Right cardiac atrium (tissue), 5 donors: ENCODE data around the gene GPD1L. TPM values are rescaled to one million over a fixed set of nuclear protein-coding genes. Genes with fewer than 3 reads are reported as not detected.
"Not testable (repeated sequence)": the region's sequence is repeated elsewhere in the genome, so short reads cannot be mapped to it uniquely, and the experiment has no call there.

Source experiments
- ATAC-seq, 2 donors: fragments of 200-7000 bp; cut with Tn5 transposase; one replicate each; pipeline versions ENCODE4 v1.8.0 to v1.9.1; 2020; ENCODE audit warnings: moderate library complexity in 2 of 2, mild to moderate bottlenecking in 1 of 2
- DNase-seq, 3 donors: peaks; one replicate each; pipeline ENCODE4 v3.0.0-alpha.2; 2020
- H3K27ac ChIP-seq: one replicate; pipeline ENCODE4 v1.5.1; 2013; ENCODE audit warnings: mild to moderate bottlenecking, low read length, control low read depth, moderate library complexity
- H3K27me3 ChIP-seq: one replicate; pipeline ENCODE4 v1.6.1; 2013; ENCODE audit not compliant: control insufficient read depth, insufficient read depth
- H3K4me1 ChIP-seq: one replicate; pipeline ENCODE4 v1.6.1; 2013; ENCODE audit warnings: low read length; ENCODE audit not compliant: control insufficient read depth, insufficient read depth
- H3K4me3 ChIP-seq: one replicate; pipeline ENCODE4 v1.5.1; 2013; ENCODE audit warnings: low read length, control low read depth
- H3K9me3 ChIP-seq: one replicate; pipeline ENCODE4 v1.6.1; 2013; ENCODE audit warnings: low read length; ENCODE audit not compliant: control insufficient read depth
- WGBS: extraction: QIAGEN DNeasy Blood & Tissue Kit; methylation state at CpG from one replicate; pipeline ENCODE4 v1.1.7; 2013; 5-methylcytosine and 5-hydroxymethylcytosine counted together
- intact Hi-C, 4 donors: fragments of 100-400 bp; cut with DNase I; formaldehyde crosslinking; loops; one replicate each; pipeline versions ENCODE4 v1.11.0 to v1.14.0; 2022 to 2023
- long read RNA-seq, 4 donors: library from polyadenylated mRNA; unstranded; transcript quantifications; one replicate each; pipeline ENCODE4 v2.0.0, GENCODE V29; 2020 to 2021
- polyA plus RNA-seq: library from polyadenylated mRNA; stranded (reverse); fragments of 200-250 nt; gene quantifications from one replicate; pipeline ENCODE4 v1.2.3, GENCODE V29; 2013
- total RNA-seq, 4 donors: library from RNA; stranded (reverse); fragmentation: NEBNext Ultra II Directional; extraction: Animal tissue kit (Norgen Biotek cat#: 25700); gene quantifications; one replicate each; pipeline ENCODE4 v1.2.1, GENCODE V29; 2021
- donor health status: healthy with polysubstance abuse.
- donor health status: DM: no; HTN: yes; CAD: no.
- donor health status: DM: no; HTN: no; CAD: no.
- donor health status: DM: no; HTN: yes; CAD: no; lungs with severe emphysema.
- donor health status: DM: yes; HTN: yes; CAD: no.

The GPD1L gene
- total RNA-seq, result 100 to 1,000 TPM; 292 to 364 (median 321) TPM
- polyA plus RNA-seq, result 139 TPM
- long read RNA-seq, donor 1, full-length matches to known transcripts, result 393 of 531 reads
- long read RNA-seq, donor 1, partial matches to known transcripts, result 14 of 531 reads
- long read RNA-seq, donor 1, other reads (novel, unspliced or antisense), result 124 of 531 reads
- long read RNA-seq, donor 2, full-length matches to known transcripts, result 195 of 239 reads
- long read RNA-seq, donor 2, partial matches to known transcripts, result 4 of 239 reads
- long read RNA-seq, donor 2, other reads (novel, unspliced or antisense), result 40 of 239 reads
- long read RNA-seq, donor 3, full-length matches to known transcripts, result 1,378 of 1,696 reads
- long read RNA-seq, donor 3, partial matches to known transcripts, result 169 of 1,696 reads
- long read RNA-seq, donor 3, other reads (novel, unspliced or antisense), result 149 of 1,696 reads
- long read RNA-seq, donor 4, full-length matches to known transcripts, result 206 of 276 reads
- long read RNA-seq, donor 4, partial matches to known transcripts, result 43 of 276 reads
- long read RNA-seq, donor 4, other reads (novel, unspliced or antisense), result 27 of 276 reads

DNA sequence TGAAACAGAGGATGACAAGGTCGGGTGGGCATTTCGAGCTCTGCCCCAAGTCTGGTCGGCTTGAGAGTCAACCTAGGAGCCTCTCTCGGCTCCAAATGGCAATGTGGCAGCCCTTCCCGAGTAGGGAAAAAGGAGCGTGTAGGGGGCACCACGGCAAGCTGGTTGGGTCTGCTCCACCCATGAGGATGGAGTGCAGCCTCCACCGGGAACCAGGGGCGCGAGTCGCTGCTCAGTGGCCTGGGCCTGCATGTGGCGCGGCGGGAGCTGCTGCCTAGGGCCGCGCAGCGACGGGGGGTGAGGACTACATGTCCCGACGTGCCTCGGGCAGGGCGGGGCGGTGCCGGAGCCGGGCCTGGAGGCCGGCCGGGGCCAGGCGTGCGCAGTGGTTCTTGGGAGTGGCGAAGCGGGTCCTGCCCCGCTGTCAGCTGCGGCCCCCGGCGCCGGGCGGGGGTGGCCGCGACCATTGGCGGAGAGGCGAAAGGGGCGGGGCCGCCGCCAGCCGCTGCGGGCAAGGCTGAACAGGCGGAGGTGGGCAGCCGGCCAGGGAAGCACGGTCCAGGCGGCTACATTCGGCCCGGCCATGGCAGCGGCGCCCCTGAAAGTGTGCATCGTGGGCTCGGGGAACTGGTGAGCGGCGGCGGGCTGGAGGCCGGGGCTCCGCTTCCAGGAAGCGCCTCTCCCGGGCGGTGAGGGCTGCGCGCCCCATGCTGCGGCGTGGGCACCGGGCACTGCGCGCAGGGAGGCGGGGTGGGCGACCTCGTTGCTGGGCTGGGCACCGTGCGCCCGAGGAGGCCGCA lies at the start of gene GPD1L:
Gene GPD1L, plus strand, starts transcription at position 489 of the 797 bp plus-strand sequence. Its CDS starts 92 bp downstream, at position 581.
- DNase-seq (peak; percentile 96 to 99 (median 99)), ATAC-seq (peak; percentile 97 to 98)
- intact Hi-C loops, result loop anchor here in 3 of 4 donors (5.0 to 10.0 kb wide), 2 partner anchors 36 to 62 kb away; no protein-coding TSS in a partner anchor
- no peaks in the 10 kb centered on the region for H3K9me3 ChIP-seq
- H3K27ac ChIP-seq, result peak within 1 kb of the TSS; percentile 31
- peak within 1 kb of the TSS; percentile 60 for H3K4me3 ChIP-seq
- H3K4me1 ChIP-seq, result peaks cover 15% of the 10 kb centered on the region
- 3% methylated on average over 78 of the region's 78 CpGs for WGBS
- H3K27me3 ChIP-seq, result no peaks in the 10 kb centered on the region

DNA sequence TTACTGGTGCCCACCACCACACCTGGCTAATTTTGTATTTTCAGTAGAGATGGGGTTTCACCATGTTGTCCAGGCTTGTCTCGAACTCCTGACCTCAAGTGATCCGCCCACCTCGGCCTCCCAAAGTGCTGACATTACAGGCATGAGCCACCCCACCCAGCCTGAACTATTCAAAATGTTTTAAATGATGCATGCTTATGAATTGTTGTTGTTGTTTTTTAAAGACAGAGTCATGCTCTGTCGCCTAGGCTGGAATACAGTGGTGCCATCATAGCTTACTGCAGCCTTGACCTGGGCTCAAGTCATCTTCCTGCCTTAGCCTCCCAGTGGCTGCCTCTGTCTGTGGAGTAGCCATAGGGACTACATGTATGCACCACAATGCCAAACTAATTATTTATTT lies 48.0 kb upstream of the GPD1L start:
- H3K27ac ChIP-seq, H3K4me1 ChIP-seq, H3K27me3 ChIP-seq, intact Hi-C loops, DNase-seq, ATAC-seq, H3K4me3 ChIP-seq, H3K9me3 ChIP-seq: not testable (repeated sequence)
- WGBS, result 94% methylated on average over 4 of the region's 4 CpGs

DNA sequence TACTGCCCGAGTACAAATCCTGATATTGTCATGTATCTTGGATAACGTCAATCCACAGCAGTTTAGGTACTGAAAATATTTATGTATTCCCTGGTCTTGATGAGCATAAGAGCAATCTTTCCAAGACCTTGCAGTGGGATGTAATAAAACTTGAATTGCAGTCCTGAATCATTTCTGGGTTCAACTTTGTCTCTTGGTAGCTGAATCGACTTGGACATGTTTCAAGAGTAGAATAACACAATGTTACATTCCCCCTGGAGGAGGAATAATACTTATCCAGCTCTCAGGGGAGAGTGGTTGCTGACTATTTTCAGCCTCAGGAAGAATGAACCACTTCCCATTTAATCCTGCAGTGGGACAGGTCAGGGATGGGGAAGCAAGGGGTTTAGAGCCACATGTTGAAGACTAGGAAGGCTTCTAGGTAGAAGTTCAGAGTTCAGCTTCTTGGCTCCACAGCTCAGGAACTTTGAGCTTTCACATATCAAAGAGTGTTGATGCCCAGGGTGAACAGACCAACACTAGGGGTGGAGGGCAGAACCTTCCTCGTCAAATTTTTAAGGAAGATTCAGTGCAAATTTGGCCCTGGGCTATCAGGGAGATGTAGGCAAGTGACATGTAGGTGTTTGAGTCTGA lies 43.4 kb upstream of the GPD1L start:
- intact Hi-C loops, result no loop called here
- Histone ChIP-seq H3K4me3 (no peak overlapping the region), H3K27me3 (no peaks in the 10 kb centered on the region), H3K4me1 (peaks cover 6% of the 10 kb centered on the region), H3K27ac (no peak overlapping the region), H3K9me3 (no peaks in the 10 kb centered on the region)
- no peak for DNase-seq
- 55% methylated on average over 4 of the region's 4 CpGs for WGBS
- no peak for ATAC-seq

DNA sequence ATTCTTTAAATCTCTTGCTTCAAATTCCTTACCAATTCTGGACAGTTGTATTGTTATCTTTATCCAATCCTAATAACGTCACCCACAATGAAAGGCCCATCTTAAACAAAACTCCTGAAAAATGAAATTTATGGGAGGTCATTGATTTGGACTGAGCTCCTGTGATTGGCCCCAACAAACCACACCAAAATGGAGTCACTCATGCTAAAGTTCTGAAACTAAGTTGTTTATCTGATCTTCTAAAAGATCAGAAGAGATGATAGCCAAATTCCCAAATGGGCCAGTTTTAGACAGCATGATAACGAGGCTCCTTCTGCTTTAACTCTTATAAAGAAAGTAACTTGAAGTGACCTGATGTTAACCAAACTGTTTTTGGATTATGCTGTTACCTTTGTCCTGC lies 39.7 kb upstream of the GPD1L start:
- intact Hi-C loops, result no loop called here
- WGBS, result 95% methylated on average over 2 of the region's 2 CpGs
- Histone ChIP-seq H3K4me1 (peaks cover 6% of the 10 kb centered on the region), H3K9me3 (no peaks in the 10 kb centered on the region), H3K4me3 (no peak overlapping the region), H3K27ac (no peak overlapping the region), H3K27me3 (no peaks in the 10 kb centered on the region)
- no peak for DNase-seq
- no peak for ATAC-seq

DNA sequence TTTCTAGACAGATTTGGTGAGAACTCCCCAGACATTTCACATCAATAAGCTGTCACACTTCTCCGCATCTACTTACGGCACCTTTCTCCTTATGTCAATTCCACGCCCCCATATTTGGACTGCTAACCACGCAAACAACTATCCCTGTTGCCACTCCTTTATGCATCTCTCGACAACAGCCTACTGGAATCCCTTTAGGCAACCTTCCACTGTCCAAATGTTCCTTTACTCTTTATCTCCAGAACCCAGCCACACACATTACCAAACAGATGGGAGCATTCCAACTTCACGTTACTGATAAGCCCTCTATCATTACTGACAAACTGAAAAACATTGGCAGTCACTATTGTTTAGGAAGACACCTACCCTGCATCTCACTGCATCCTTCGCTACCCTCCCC lies 32.2 kb upstream of the GPD1L start:
- H3K9me3 ChIP-seq, H3K27me3 ChIP-seq, intact Hi-C loops, ATAC-seq, H3K27ac ChIP-seq, H3K4me3 ChIP-seq, DNase-seq, H3K4me1 ChIP-seq: not testable (repeated sequence)
- 71% methylated on average over 7 of the region's 7 CpGs for WGBS

DNA sequence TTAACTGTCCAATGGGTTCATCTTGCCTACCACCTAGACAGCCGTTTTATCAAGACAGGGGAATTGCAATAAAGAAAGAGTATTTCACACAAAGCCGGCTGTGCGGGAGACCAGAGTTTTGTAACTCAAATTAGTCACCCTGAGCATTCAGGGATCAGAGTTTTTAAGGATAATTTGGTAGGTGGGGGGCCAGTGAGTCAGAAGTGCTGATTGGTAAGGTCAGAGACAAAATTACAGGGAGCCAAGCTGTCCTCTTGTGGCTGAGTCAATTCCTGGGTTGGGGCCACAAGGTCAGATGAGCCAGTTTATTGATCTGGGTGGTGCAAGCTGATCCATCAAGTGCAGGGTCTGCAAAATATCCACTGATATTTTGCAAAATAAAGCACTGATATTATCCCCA lies 29.9 kb upstream of the GPD1L start:
- DNase-seq (no peak), ATAC-seq (no peak)
- intact Hi-C loops, result no loop called here
- Histone ChIP-seq H3K4me1 (peaks cover 6% of the 10 kb centered on the region), H3K4me3 (no peak overlapping the region), H3K9me3 (no peaks in the 10 kb centered on the region), H3K27ac (no peak overlapping the region), H3K27me3 (no peaks in the 10 kb centered on the region)
- WGBS, result 87% methylated on average over 3 of the region's 3 CpGs

DNA sequence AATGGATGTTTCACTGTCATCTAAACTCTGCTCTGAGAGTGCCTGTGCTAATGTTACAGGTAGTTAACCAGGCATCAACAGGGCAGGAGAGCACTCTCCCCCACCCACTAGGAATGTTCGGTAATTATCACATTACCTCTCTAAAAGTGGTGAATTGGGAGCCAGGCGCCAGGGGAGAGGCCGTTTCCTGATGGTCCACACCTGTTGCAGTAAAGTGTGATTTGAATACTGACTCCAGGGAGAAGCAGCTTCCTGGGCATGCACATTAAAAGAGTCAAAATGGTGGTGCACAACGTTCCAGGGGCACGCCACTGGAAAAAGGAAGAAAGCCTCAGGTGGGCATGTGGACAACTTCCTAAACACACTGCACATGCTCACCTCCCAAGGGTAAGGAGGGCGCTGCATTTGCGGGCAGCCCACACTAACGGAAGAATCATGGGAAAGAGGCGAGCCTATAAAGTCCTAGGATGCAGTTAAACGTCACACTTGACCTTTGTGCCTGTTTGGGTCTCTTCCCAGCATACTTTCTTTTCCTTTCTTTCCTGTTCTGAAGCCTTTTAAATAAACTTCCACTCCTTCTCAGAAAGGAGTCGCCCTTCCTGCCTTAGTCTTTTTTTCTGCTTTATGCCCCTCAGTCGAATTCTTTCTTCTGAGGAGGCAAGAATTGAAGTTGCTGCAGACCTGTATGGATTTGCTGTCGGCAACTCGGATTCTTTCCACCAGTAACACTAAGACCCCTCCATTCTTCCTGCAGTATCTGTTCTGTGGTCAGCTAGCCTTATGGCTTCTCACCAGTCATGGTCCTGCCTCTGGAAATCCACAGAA lies 28.9 kb upstream of the GPD1L start:
- WGBS, result 53% methylated on average over 14 of the region's 14 CpGs
- Histone ChIP-seq H3K4me1 (peaks cover 6% of the 10 kb centered on the region), H3K27me3 (no peaks in the 10 kb centered on the region), H3K4me3 (no peak overlapping the region), H3K27ac (no peak overlapping the region), H3K9me3 (no peaks in the 10 kb centered on the region)
- DNase-seq, result peak in 1 of 3 donors; percentile 22
- peak; percentile 78 to 96 for ATAC-seq
- intact Hi-C loops, result no loop called here

DNA sequence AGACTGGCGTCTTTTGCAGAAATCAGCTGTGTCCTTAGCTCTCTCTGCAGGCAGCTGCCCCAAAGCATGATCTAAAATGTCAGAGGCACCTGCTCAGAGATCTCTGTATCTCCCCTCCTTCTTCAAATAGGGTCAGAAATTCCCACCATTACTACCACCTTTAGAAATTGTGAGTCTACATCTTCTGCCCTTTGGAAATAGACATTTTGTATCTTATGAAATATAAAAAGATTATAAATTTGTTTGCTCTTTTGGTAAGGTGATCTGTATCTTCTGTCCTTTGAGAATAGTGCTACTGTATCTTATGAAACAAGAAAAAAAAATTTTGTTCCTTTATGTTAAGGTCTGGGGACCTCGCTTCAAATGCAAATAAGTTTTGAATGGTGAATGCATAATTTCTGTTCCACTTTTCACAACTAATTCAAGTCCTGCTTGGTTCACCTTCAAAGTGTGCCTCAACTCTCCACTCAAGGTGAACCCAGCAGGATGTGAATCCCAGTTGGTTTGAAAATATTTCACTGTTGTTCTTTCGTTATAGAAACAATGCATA lies 28.3 kb upstream of the GPD1L start:
- ATAC-seq (no peak), DNase-seq (no peak)
- Histone ChIP-seq H3K4me3 (no peak overlapping the region), H3K4me1 (peaks cover 7% of the 10 kb centered on the region), H3K27me3 (no peaks in the 10 kb centered on the region), H3K27ac (no peak overlapping the region), H3K9me3 (no peaks in the 10 kb centered on the region)
- intact Hi-C loops, result no loop called here
- 84% methylated on average over 3 of the region's 3 CpGs for WGBS

DNA sequence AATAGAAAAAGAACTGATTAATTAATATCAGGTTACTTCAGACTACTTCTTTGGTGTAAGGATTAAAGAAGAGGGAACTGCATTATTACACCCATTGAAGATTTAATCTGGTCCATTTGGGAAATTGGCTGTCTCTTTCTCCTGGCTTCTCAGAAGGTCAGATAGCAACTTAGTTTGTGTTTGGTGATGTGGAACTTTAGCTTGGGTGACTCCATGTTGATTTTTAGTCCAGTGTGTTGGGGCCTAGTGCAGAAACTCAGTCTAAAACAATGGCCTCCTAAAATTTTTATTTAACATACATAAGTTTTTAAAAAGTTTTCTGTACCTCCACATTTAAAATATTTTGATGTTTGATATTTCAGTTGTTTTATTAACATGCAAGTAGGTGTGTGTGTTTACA lies 27.6 kb upstream of the GPD1L start:
- no peak for ATAC-seq
- Histone ChIP-seq H3K4me3 (no peak overlapping the region), H3K9me3 (no peaks in the 10 kb centered on the region), H3K27me3 (no peaks in the 10 kb centered on the region), H3K27ac (no peak overlapping the region), H3K4me1 (peaks cover 9% of the 10 kb centered on the region)
- no peak for DNase-seq
- intact Hi-C loops, result no loop called here

DNA sequence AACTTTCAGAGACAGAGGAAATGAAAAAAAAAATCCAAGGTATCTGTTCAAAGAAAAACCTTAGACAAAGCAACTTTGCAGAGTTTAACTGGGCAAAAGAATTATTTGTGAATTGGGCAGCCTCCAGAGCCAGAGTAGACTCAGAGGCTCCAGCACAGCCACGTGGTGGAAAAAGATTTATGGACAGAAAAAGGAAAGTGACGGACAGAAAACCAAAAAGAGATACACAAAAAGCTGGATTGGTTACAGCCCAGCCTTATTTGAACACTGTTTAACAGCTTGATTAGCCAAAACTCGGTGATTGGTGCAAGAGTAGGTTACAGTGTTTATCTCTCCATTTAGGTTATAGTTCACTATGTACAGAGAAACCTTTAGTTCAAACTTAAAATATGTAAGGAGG lies 23.7 kb upstream of the GPD1L start:
- Histone ChIP-seq H3K27me3 (no peaks in the 10 kb centered on the region), H3K9me3 (no peaks in the 10 kb centered on the region), H3K4me1 (peaks cover 3% of the 10 kb centered on the region), H3K27ac (no peak overlapping the region), H3K4me3 (no peak overlapping the region)
- intact Hi-C loops, result no loop called here
- peak; percentile 46 to 54 for ATAC-seq
- 17% methylated on average over 3 of the region's 3 CpGs for WGBS
- no peak for DNase-seq
